HG02642 (cell line): Measurements from ENCODE around the gene WDR70.
"Not testable (repeated sequence)": the region's sequence is repeated elsewhere in the genome, so short reads cannot be mapped to it uniquely, and the experiment has no call there.

Source experiments
- ATAC-seq: cut with Tn5 transposase; IDR thresholded peaks from one replicate; pipeline ENCODE4 v1.9.1; 2021; ENCODE audit warnings: mild to moderate bottlenecking; ENCODE audit not compliant: unreplicated experiment, poor library complexity

The WDR70 gene

GRCh38 chr5:37622354-37622753, 243.2 kb downstream of the WDR70 start:
- not testable (repeated sequence) for ATAC-seq

GRCh38 chr5:37626266-37626665, 247.1 kb downstream of the WDR70 start:
- no peak for ATAC-seq

- ATAC-seq, result no peak
Observed at GRCh38 chr5:37628876-37629275, 249.8 kb downstream of the WDR70 start.

- ATAC-seq, result no peak
Observed at GRCh38 chr5:37631939-37632338, 252.8 kb downstream of the WDR70 start.

- no peak for ATAC-seq
Observed at GRCh38 chr5:37637165-37637845, 258.2 kb downstream of the WDR70 start.

- no peak for ATAC-seq
Observed at GRCh38 chr5:37638897-37639296, 259.8 kb downstream of the WDR70 start.

GRCh38 chr5:37640088-37640487, 261.0 kb downstream of the WDR70 start:
- no peak for ATAC-seq

- no peak for ATAC-seq
Observed at GRCh38 chr5:37641933-37642332, 262.8 kb downstream of the WDR70 start.

GRCh38 chr5:37645707-37646106, 266.6 kb downstream of the WDR70 start:
- ATAC-seq, result no peak

GRCh38 chr5:37654566-37654965, 275.4 kb downstream of the WDR70 start:
- not testable (repeated sequence) for ATAC-seq

GRCh38 chr5:37657046-37657445, 277.9 kb downstream of the WDR70 start:
- no peak for ATAC-seq

- no peak for ATAC-seq
Observed at GRCh38 chr5:37658440-37658839, 279.3 kb downstream of the WDR70 start.

GRCh38 chr5:37660319-37660718, 281.2 kb downstream of the WDR70 start:
- ATAC-seq, result no peak

- no peak for ATAC-seq
Observed at GRCh38 chr5:37661227-37661920, 282.3 kb downstream of the WDR70 start.

GRCh38 chr5:37661951-37662350, 282.8 kb downstream of the WDR70 start:
- ATAC-seq, result no peak

GRCh38 chr5:37662362-37662761, 283.2 kb downstream of the WDR70 start:
- no peak for ATAC-seq

GRCh38 chr5:37662789-37663485, 283.8 kb downstream of the WDR70 start:
- no peak for ATAC-seq

- no peak for ATAC-seq
Observed at GRCh38 chr5:37663538-37663937, 284.4 kb downstream of the WDR70 start.

- ATAC-seq, result no peak
Observed at GRCh38 chr5:37664551-37664950, 285.4 kb downstream of the WDR70 start.

- ATAC-seq, result no peak
Observed at GRCh38 chr5:37665272-37665671, 286.2 kb downstream of the WDR70 start.

- no peak for ATAC-seq
Observed at GRCh38 chr5:37665889-37666288, 286.8 kb downstream of the WDR70 start.
